NCI-H2029 (cell line): ENCODE results near the gene ZNF367.
"Not testable (repeated sequence)": the region's sequence is repeated elsewhere in the genome, so short reads cannot be mapped to it uniquely, and the experiment has no call there.

Experiments
- DNase-seq: peaks from one replicate; lab custom pipeline; 2025; lab: John Stamatoyannopoulos, UW

The ZNF367 gene

DNA sequence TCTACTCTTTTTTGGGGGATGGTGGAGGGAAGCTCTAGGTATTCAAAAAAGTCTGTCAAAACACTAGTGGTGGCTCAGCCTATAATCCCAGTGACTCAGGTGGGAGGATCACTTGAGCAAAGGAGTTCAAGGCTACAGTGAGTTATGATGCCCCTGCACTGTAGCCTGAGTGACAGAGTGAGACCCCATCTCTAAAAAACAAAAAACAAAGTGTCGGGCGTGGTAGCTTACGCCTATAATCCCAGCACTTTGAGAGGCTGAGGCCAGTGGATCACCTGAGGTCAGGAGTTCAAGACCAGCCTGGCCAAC lies 18.9 kb downstream of the ZNF367 start:
- no peak for DNase-seq

DNA sequence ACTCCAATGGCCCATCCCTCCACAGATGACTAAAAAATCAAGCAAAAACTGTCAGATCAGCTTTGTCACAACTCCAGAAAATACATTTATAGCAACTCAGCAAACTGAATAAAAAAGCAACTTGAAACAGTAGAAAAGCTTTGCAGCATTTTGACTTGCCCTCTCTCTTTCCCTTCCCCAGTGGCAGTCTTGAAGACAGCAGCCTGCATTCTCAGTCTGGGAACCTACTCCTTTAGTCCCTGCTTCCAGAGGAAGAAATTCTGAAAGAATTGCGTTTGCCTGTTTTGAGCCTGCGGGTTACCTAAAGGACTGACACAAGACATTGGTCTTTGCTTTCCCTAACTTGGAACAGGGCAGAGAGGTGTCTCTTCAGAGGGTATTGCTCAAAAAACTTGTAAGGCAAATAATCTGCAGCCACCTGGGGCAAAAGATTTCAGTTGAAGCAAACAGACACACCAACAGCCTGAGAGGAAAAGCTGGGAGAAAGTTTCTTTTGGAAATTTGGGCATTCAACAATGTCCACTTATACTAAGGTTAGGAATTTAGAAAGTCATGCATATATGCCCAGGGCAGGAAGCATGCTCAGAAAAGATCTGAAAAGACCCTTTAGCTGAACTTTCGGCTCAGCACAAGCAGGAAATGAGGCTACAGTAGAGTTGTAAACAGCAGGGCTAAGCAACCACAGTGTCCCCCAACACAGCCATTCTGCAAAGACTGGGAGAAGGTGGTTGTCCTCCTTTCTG lies 19.4 kb downstream of the ZNF367 start:
- DNase-seq = no peak

DNA sequence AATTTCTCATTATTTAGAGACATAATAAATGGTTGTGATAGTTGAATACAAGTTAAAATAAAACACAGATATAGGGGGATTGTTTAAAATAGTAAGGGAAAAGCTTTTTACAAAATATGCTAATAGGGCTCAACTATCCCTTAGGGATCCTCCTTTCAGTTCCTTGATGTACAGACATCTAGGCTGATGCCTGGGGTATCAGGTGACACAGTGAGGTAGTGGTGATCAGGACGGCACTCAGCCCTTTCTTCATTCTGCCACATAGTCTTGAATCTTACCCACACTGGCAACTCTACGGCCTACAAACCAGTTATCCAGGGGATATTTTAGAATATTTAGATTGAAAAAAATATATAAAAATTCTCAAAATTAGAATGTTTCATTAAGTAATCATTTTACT lies 22.2 kb downstream of the ZNF367 start:
- no peak for DNase-seq

DNA sequence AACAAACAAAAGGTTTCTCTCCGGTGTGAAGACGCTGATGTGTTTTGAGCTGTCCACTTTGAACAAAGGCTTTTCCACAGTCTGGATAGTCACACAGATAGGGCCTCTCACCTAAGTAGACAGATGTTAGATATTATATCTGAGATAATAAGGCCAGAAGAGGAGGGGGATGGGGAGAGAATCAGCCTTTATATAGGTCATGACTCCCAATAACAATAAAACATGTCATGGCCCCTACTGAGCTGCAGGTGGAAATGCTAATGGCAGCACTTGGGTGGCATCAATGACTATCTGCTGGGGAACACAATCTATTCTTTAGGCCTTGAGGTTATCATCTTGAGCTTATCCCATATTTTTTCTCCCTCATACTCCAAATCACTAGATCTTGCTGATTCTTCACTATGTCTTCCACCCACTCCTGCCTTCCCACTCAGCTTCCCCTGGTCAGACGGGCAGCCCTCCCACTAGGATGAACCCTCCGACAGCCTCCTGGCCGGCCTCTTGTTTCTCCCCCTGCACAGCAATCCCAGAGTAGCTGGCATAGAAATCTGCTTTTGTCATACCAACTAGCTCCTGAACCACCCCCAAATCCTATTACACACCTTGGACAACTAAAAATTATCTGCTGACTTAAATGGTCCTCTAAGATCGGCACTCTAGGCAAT lies 23.2 kb downstream of the ZNF367 start:
- no peak for DNase-seq

DNA sequence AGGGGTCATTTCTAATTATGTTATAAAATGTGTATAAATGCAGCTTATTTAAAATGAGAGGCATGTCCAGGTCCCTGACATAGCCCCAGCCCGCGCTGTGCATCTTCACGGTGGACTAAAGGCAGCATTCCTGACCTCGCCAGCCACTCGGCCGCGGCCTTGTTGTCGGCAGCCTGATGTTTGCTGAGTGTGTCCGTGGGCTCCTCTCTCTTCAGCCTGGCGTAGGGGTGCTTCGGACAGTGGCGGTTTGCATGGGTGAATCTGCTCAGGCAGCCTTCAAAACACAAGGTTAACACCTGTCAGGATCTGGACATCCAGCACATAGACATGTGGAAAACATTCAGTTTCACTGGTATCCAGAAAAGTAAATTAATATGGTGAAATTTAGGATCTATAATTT lies 25.9 kb downstream of the ZNF367 start:
- no peak for DNase-seq

DNA sequence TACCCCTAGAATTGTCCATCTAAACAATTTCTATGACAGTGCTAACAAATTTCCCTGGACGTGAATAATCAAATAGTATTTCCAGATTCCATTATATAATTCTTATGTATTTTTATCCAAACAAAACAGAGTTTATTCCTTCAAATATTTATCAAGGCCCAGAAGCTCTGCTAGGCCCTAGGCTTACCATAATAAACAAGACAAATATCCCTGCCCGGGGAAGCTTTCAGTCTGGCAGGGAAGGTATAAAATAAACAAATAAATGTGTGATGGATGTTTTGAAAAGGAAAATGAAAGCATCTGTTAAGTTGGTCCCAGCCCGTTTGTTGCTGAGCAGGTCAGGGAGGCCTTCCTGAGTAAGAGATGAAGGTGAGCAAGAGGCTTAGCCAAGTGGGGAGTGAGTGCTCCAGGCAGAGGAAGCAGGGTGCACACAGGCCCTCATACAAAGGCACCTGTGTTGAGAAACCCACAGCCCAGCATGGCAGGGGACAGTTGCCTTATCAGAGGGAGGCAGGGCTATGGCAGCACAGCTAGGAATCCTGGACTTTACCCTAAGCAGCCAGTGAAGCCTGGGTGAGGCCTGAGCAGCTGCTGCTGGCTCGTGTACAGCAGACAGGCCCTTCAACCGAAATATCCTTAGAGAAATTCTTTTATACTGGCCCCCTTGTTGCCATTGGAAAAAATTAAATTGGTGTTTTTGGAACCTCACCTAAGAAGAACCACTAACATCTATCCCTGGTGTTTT lies 27.0 kb downstream of the ZNF367 start:
- DNase-seq = no peak

DNA sequence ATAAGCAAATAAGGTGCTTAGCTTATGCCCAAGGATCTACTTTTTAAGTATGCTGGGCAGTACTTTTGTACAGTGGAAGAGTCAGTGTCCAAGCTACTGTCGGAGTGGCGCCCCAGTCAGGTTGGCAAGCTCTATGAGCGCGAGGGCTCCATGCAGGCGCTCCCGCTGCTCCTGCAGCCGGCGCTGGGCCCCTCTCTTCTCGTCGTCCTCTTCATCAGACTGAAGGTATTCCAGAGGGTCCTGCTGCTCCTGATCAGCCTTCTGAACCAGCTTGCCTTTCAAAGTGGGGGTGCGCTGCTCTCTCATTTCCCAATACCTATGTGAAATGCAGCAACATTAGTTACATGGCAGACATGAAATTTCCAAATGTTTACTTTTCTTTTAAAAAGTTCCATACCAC lies 30.0 kb downstream of the ZNF367 start:
- DNase-seq = no peak

DNA sequence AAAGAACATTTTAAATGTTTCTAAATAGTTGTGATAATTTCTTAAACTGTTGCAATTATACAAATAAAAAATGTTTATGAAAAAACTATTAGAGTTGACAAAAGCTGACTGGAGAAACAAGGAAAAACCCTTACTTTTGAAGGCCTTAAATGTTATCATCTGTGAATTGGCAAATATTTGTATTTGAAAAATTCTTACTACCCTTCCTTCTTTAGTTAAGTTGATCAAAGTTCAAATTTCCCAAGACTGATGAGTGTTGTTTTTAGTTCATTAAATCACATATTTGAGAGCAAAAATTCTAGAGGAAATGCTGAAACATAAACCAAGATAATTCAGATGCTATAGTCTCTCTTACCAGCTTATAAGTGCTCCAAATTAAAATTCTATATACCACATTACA lies 32.0 kb downstream of the ZNF367 start:
- DNase-seq = no peak

DNA sequence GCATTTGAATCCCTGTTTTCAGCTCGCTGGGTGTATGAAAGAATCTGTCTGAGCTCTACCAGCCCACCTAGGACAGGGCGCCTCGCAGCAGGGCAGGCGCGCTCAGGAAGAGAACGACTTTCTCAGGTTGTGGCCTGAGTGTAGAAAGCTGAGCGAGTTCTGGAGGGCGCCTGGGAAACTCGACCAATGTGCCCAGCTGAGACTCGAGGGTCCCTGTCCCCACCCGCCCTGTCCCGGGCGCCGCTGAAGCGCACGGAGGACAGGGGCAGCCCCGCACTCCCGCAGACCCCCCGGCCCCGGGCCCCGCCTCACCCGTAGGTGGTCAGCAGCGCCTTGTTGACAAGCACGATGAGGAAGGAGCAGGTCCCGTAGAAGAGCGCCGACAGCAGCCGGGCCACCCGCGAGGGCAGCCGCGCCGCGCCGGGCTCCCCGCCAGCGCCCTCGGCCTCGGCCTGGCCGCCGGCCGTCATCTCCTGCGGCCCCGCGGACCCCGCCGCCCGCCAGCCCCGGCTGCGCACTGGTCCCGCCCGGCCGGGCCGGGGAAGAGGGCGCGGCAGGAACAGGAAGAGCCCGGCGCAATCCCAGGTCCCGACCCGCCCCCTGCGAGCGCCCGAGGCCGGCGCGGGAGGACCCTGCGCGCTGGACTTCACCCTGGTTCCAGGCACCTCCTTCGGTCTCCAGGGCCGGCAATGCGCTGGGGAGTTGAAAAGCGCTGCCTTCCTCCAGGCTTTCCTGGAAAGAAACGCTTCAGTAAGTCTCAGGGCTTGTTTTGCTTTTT lies 34.8 kb downstream of the ZNF367 start, which contains the start of gene SLC35D2:
TSS of gene SLC35D2 (minus strand) at position 547 of the 778 bp plus-strand sequence. CDS start at position 470, 77 bp downstream.
- no peak for DNase-seq

DNA sequence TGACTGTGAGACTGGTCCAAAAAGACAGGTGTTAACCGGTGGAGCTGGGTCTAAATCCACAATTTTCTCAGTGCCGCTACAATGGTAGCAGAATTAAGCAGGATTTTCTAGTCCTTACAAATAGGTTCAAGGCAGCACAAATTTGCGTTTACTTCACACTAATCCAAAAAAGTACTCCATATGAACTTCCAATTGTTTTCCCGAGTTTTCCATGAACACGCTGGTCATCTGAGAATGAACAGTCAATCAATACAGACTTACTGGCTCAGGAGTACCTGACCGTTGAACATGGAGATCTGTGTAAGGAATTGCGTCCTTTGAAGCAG lies 35.4 kb downstream of the ZNF367 start:
- no peak for DNase-seq

DNA sequence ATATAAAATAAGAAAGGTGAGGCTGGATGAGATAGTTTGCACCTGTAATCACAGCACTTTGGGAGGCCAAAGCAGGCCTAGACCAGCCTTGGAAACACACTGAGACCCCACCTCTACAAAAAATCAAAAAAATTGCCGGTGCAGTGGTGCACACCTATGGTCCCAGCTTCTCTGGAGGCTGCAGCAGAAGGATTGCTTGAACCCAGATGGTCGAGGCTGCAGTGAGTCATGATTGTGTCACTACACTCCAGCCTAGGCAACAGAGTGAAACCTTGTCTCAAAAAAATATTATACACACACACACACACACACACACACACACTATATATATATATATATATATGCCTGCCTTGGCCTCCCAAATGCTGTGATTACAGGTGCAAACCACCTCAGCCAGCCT lies 36.0 kb downstream of the ZNF367 start:
- DNase-seq = no peak

DNA sequence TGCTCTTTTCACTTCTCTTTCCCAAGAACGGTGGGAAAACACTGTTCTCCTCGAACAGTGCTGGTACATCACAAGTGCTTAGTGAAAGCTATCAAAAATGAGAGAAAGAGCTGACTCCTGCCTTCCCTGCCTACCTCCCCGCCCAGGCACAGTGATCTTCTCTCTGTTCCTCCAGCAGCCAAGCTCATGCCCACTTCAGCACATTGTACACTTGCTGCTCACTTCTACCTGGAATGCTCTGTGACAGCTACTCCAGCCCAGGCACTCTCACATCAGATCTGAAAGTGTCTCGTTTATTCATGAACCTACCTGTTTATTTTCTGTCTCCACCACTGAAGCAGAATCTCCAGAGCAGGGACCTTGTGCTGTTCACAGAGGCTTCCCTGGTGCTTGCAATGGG lies 36.5 kb downstream of the ZNF367 start:
- no peak for DNase-seq

DNA sequence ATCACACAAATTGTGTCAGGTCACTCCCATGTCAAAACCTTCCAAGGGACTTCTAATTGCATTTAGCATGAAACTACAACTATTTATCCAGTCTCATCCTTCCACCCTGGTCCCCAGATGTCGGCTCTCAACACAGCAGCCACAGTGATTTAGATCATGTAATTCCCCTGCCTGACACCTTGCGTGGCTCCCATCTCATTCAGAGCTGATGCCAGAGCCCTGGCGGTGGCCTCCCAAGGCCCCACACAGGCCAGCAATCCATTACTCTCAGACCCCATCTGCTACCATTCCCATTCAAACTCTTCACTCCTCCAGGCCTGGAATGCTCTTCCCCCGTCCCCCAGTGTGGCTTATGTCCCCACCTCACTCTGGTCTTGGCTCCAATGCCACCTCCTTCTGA lies 37.0 kb downstream of the ZNF367 start:
- DNase-seq = no peak

DNA sequence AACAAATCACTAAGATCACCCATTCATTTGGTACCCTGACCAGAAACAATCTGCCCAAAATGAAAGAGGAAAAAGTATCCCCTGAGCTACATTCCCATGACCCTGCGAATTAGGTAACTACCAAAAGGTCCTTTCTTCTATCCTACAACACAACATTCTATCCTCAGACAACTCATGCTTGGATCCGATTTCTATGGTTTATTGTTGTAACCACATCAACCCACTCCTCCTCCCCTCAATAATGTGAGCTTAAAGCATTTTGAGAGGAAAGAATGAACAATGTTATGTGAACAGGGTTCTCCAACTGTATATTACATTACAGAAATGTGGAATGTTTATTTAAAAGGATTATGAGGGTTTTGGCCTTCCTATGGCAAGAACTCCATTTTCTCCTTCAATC lies 38.7 kb downstream of the ZNF367 start:
- no peak for DNase-seq

DNA sequence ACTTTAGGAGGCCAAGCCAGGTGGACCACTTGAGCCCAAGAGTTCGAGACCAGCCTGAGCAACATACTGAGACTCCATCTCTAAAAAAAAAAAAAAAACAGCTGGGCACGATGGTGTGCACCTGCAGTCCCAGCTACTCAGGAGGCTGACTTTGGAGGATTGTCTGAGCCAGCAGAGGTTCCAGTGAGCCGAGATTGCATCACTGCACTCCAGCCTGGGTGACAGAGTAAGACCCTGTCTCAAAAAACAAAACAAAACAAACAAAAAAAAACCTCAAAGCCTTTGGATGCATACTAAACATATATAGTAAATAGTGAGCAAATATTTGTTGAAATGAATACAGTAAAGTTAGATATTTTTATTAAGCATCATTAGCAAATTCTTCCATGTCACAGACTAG lies 40.0 kb downstream of the ZNF367 start:
- no peak for DNase-seq

DNA sequence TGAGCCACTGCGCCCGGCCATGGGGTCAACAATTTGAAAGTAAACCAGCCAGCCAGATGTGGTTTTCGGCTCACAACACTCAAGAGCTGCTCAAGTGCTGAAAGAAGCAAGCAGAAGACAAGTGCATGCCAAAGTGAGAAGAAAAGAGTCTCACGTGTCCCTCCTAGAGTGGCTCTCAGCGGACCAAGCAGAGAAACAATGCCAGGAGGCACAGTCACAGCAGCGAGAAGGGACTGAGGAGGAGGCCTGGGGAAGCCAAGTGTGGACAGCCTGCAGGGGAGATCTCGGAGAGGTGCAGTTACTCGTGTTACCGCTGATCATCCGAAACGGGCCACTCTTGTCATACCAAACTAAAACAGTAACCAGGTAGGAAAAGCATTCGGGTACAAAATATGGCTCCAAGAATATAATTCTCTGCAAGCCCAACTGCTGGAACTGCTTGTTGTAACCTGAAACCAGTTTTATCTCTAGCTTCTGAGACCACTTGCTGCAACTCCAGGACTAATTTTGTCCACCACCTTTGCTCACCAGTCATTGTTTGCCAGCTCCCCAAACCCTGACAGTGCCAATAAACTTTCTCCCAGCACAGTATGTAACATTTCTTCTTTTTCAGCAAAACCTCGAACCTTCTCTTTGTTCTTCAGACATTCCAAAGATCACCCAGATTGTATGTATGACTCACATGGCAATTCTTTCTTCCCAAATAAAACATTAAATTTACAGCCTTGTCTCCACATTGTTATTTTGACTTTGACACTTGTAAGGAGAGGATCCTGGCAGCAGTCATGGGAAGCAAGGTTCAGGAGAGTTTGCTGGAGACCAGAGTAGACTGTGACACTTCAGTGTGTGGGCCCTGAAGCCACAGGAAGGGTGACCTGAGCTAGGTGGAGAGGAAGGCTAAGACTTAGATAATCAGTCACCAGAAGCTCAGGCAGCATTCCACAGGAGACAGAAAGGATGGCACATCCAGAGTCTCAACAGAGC lies 41.0 kb downstream of the ZNF367 start:
- DNase-seq = peak; percentile 23

DNA sequence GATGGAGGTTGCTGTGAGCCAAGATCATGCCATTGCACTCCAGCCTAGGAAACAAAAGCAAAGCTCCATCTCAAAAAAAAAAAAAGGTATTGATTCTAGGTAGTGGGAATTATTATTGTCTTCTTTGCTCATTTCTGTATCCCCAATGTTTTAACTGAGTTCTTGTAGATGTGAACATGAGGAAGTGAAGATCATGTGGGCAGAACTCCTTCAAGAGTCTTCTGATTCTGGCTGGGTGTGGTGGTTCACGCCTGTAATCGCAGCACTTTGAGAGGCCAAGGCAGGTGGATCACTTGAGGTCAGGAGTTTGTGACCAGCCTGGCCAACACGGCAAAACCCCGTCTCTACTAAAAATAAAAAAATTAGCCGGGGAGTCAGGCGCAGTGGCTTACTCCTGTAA lies 42.7 kb downstream of the ZNF367 start:
- not testable (repeated sequence) for DNase-seq

DNA sequence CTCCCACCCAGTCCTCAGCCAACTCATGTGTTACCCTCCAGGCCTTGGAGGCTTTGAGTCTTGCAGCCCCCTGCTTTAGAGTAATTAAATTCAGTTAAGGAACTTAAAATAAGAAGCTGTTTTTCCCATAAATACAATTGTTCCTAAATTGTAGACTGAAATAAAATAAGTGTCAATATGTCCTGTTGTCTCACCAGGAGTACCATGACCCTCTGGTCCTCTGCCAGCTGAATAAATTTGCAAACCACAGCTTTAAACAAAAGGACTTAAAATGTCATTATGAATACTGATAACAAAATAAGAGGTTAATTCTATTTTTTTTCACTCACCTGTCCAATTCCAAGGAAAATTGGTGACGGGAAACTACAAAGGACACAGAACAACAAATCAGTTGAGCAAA lies 50.2 kb downstream of the ZNF367 start:
- no peak for DNase-seq

DNA sequence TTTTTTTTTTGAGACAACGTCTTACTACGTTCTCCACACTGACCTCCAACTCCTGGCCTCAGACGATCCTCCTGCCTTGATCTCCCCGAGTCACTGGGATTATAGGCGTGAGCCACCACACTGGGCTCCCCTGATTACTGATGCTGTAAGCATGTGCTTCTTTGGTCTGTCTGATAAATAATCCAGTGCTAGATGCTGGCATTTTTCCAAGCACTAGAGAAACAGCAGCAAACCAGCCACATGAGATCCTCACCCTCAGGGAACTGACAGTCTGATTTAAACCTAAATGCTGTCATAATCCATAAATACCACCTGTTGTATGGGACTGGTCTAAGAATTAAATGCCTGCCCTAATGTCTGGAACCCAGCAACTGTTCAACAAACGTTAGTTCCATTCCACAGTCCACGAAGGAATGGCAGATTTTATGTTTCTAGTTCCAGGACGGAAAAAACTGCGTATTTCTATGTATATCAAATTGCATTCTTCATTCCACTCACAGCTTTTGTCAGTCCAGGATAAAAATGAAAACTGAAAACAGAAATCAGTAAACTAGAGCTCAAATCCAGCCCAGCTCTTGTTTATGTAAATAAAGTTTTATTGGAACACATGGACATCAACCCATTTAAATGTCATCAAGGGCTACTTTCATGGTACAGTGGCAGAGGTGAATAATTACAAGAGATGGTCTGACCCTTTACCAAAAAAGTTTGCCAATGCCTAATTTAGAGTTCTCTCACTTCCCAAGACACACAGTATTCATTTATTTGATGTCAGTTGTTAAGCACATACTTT lies 54.8 kb downstream of the ZNF367 start:
- no peak for DNase-seq

DNA sequence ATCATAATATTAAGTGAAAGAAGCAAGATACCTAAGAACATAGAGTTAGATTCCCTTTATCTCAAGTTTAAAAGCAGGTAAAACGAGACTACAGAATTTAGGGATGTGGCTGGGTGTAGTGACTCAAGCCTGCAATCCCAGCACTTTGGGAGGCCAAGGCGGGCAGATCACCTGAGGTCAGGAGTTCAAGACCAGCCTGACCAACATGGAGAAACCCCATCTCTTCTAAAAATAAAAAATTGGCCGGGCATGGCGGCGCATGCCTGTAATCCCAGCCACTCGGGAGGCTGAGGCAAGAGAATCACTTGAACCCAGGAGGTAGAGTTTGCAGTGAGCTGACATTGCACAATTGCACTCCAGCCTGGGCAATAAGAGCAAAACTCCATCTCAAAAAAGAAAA lies 56.1 kb downstream of the ZNF367 start:
- not testable (repeated sequence) for DNase-seq

DNA sequence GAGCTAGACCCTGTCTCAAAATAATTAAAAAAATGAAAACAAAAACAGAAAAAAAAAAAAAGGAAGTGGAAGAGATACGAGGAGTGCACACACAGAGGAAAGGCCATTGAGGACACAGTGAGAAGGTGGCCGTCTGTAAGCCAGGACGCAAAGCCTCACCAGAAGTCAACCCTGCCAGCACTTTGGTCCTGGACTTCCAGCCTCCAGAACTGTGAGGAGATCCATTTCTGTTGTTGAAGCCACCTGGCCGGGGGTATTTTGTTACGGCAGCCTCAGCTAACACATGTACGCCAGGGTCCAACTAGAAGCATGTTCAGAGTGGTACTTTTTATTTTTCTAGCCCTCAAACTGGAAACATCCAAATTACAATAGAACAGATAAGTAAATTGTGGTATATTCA lies 56.5 kb downstream of the ZNF367 start:
- DNase-seq = no peak
